ENCODE results near the gene PLA2G4B. TPM values are rescaled to one million over a fixed set of nuclear protein-coding genes. Genes with fewer than 3 reads are reported as not detected.

Gene PLA2G4B
- total and polyA plus RNA-seq, 4 donors, result 3.3 to 31.2 (median 14.6) TPM

- Histone ChIP-seq H3K4me3 (ENCODE audit: low read depth, low read length) (no peak overlapping the region), H3K9me3 (ENCODE audit: control insufficient read depth, insufficient read depth, low read length) (no peaks in the 10 kb centered on the region), H3K27ac (ENCODE audit: low read depth, low read length) (no peak overlapping the region), H3K4me1 (ENCODE audit: control insufficient read depth, insufficient read depth, low read length) (peaks cover 3% of the 10 kb centered on the region), H3K27me3 (ENCODE audit: control insufficient read depth, insufficient read depth, low read length) (no peaks in the 10 kb centered on the region), H3K36me3 (ENCODE audit: control insufficient read depth, insufficient read depth, low read length) (peaks cover 13% of the 10 kb centered on the region)
- WGBS (ENCODE audit: insufficient coverage), result 88% methylated on average over 8 of the region's 10 CpGs
- peak in 1 of 6 donors; percentile 39 for DNase-seq (ENCODE audit: low read depth in 4 of 6, low spot score in 6 of 6)
These were observed 42.4 kb upstream of the PLA2G4B start for GRCh38 chr15:41795996-41796856.

- DNase-seq (ENCODE audit: low read depth in 4 of 6, low spot score in 6 of 6), result no peak
- Histone ChIP-seq H3K27me3 (ENCODE audit: control insufficient read depth, insufficient read depth, low read length) (no peaks in the 10 kb centered on the region), H3K36me3 (ENCODE audit: control insufficient read depth, insufficient read depth, low read length) (peaks cover 13% of the 10 kb centered on the region), H3K4me3 (ENCODE audit: low read depth, low read length) (no peak overlapping the region), H3K4me1 (ENCODE audit: control insufficient read depth, insufficient read depth, low read length) (no peaks in the 10 kb centered on the region), H3K27ac (ENCODE audit: low read depth, low read length) (no peak overlapping the region), H3K9me3 (ENCODE audit: control insufficient read depth, insufficient read depth, low read length) (no peaks in the 10 kb centered on the region)
- 96% methylated on average over 4 of the region's 8 CpGs for WGBS (ENCODE audit: insufficient coverage)
These were observed 41.3 kb upstream of the PLA2G4B start for GRCh38 chr15:41797201-41797944.

- no peaks in the 10 kb centered on the region for H3K4me1 ChIP-seq (ENCODE audit: control insufficient read depth, insufficient read depth, low read length)
- 85% methylated on average over 5 of the region's 9 CpGs for WGBS (ENCODE audit: insufficient coverage)
- H3K4me3 ChIP-seq (ENCODE audit: low read depth, low read length), result no peak overlapping the region
- H3K27me3 ChIP-seq (ENCODE audit: control insufficient read depth, insufficient read depth, low read length), result no peaks in the 10 kb centered on the region
- H3K36me3 ChIP-seq (ENCODE audit: control insufficient read depth, insufficient read depth, low read length), result peaks cover 13% of the 10 kb centered on the region
- H3K9me3 ChIP-seq (ENCODE audit: control insufficient read depth, insufficient read depth, low read length), result no peaks in the 10 kb centered on the region
- H3K27ac ChIP-seq (ENCODE audit: low read depth, low read length), result no peak overlapping the region
- DNase-seq (ENCODE audit: low read depth in 4 of 6, low spot score in 6 of 6), result no peak
These were observed 39.8 kb upstream of the PLA2G4B start for GRCh38 chr15:41798607-41799487.

GRCh38 chr15:41799488-41799805 is 39.2 kb upstream of the PLA2G4B start:
- WGBS (ENCODE audit: insufficient coverage), result 93% methylated on average over 5 of the region's 5 CpGs
- H3K36me3 ChIP-seq (ENCODE audit: control insufficient read depth, insufficient read depth, low read length), result peaks cover 15% of the 10 kb centered on the region
- no peaks in the 10 kb centered on the region for H3K27me3 ChIP-seq (ENCODE audit: control insufficient read depth, insufficient read depth, low read length)
- H3K4me3 ChIP-seq (ENCODE audit: low read depth, low read length), result no peak overlapping the region
- no peaks in the 10 kb centered on the region for H3K9me3 ChIP-seq (ENCODE audit: control insufficient read depth, insufficient read depth, low read length)
- no peak for DNase-seq (ENCODE audit: low read depth in 4 of 6, low spot score in 6 of 6)
- H3K27ac ChIP-seq (ENCODE audit: low read depth, low read length), result no peak overlapping the region
- peaks cover 3% of the 10 kb centered on the region for H3K4me1 ChIP-seq (ENCODE audit: control insufficient read depth, insufficient read depth, low read length)

- no peak overlapping the region for H3K27ac ChIP-seq (ENCODE audit: low read depth, low read length)
- H3K36me3 ChIP-seq (ENCODE audit: control insufficient read depth, insufficient read depth, low read length), result peaks cover 17% of the 10 kb centered on the region
- H3K4me1 ChIP-seq (ENCODE audit: control insufficient read depth, insufficient read depth, low read length), result peaks cover 11% of the 10 kb centered on the region
- no peaks in the 10 kb centered on the region for H3K27me3 ChIP-seq (ENCODE audit: control insufficient read depth, insufficient read depth, low read length)
- DNase-seq (ENCODE audit: low read depth in 4 of 6, low spot score in 6 of 6), result no peak
- no CpG with 5 or more reads among the region's 3 CpGs for WGBS (ENCODE audit: insufficient coverage)
- no peak overlapping the region for H3K4me3 ChIP-seq (ENCODE audit: low read depth, low read length)
- no peaks in the 10 kb centered on the region for H3K9me3 ChIP-seq (ENCODE audit: control insufficient read depth, insufficient read depth, low read length)
These were observed 37.5 kb upstream of the PLA2G4B start for GRCh38 chr15:41801185-41801584.

GRCh38 chr15:41801850-41802455 is 36.7 kb upstream of the PLA2G4B start:
- peaks cover 21% of the 10 kb centered on the region for H3K36me3 ChIP-seq (ENCODE audit: control insufficient read depth, insufficient read depth, low read length)
- DNase-seq (ENCODE audit: low read depth in 4 of 6, low spot score in 6 of 6), result no peak
- no peaks in the 10 kb centered on the region for H3K9me3 ChIP-seq (ENCODE audit: control insufficient read depth, insufficient read depth, low read length)
- H3K27ac ChIP-seq (ENCODE audit: low read depth, low read length), result no peak overlapping the region
- WGBS (ENCODE audit: insufficient coverage), result no CpG with 5 or more reads among the region's 3 CpGs
- peaks cover 17% of the 10 kb centered on the region for H3K4me1 ChIP-seq (ENCODE audit: control insufficient read depth, insufficient read depth, low read length)
- H3K27me3 ChIP-seq (ENCODE audit: control insufficient read depth, insufficient read depth, low read length), result no peaks in the 10 kb centered on the region
- no peak overlapping the region for H3K4me3 ChIP-seq (ENCODE audit: low read depth, low read length)

GRCh38 chr15:41804361-41804760 is 34.3 kb upstream of the PLA2G4B start:
- no peak for DNase-seq (ENCODE audit: low read depth in 4 of 6, low spot score in 6 of 6)
- H3K27me3 ChIP-seq (ENCODE audit: control insufficient read depth, insufficient read depth, low read length), result no peaks in the 10 kb centered on the region
- peaks cover 22% of the 10 kb centered on the region for H3K36me3 ChIP-seq (ENCODE audit: control insufficient read depth, insufficient read depth, low read length)
- no peak overlapping the region for H3K27ac ChIP-seq (ENCODE audit: low read depth, low read length)
- no peak overlapping the region for H3K4me3 ChIP-seq (ENCODE audit: low read depth, low read length)
- peaks cover 17% of the 10 kb centered on the region for H3K4me1 ChIP-seq (ENCODE audit: control insufficient read depth, insufficient read depth, low read length)
- no peaks in the 10 kb centered on the region for H3K9me3 ChIP-seq (ENCODE audit: control insufficient read depth, insufficient read depth, low read length)
- 93% methylated on average over 2 of the region's 2 CpGs for WGBS (ENCODE audit: insufficient coverage)

GRCh38 chr15:41804916-41805666 is 33.6 kb upstream of the PLA2G4B start:
- no peak overlapping the region for H3K27ac ChIP-seq (ENCODE audit: low read depth, low read length)
- peaks cover 27% of the 10 kb centered on the region for H3K36me3 ChIP-seq (ENCODE audit: control insufficient read depth, insufficient read depth, low read length)
- H3K4me3 ChIP-seq (ENCODE audit: low read depth, low read length), result no peak overlapping the region
- H3K27me3 ChIP-seq (ENCODE audit: control insufficient read depth, insufficient read depth, low read length), result no peaks in the 10 kb centered on the region
- no peak for DNase-seq (ENCODE audit: low read depth in 4 of 6, low spot score in 6 of 6)
- H3K4me1 ChIP-seq (ENCODE audit: control insufficient read depth, insufficient read depth, low read length), result peaks cover 21% of the 10 kb centered on the region
- WGBS (ENCODE audit: insufficient coverage), result 59% methylated on average over 5 of the region's 8 CpGs
- H3K9me3 ChIP-seq (ENCODE audit: control insufficient read depth, insufficient read depth, low read length), result no peaks in the 10 kb centered on the region
